ENCODE data around the gene CCDC170.

GRCh38 chr6:151566557-151566956 is 72.7 kb downstream of the CCDC170 start:
- TF ChIP-seq, protein P1, sequence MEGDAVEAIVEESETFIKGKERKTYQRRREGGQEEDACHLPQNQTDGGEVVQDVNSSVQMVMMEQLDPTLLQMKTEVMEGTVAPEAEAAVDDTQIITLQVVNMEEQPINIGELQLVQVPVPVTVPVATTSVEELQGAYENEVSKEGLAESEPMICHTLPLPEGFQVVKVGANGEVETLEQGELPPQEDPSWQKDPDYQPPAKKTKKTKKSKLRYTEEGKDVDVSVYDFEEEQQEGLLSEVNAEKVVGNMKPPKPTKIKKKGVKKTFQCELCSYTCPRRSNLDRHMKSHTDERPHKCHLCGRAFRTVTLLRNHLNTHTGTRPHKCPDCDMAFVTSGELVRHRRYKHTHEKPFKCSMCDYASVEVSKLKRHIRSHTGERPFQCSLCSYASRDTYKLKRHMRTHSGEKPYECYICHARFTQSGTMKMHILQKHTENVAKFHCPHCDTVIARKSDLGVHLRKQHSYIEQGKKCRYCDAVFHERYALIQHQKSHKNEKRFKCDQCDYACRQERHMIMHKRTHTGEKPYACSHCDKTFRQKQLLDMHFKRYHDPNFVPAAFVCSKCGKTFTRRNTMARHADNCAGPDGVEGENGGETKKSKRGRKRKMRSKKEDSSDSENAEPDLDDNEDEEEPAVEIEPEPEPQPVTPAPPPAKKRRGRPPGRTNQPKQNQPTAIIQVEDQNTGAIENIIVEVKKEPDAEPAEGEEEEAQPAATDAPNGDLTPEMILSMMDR (IDR thresholded peaks at IDR 0.05; ENCODE audit: insufficient read depth, low read length) = no peak
- TF ChIP-seq REST (IDR thresholded peaks at IDR 0.05; ENCODE audit: insufficient replicate concordance, low read depth) = no peak
- TF ChIP-seq GABPA (IDR thresholded peaks at IDR 0.05; ENCODE audit: low read depth) = no peak
- no peak for TF ChIP-seq POLR2AphosphoS5 (IDR thresholded peaks at IDR 0.05; ENCODE audit: low read depth)

Data from HL-60 (cell line).